H1 (cell line): ENCODE data around the gene LIMS1. TPM values are rescaled to one million over a fixed set of nuclear protein-coding genes. Genes with fewer than 3 reads are reported as not detected.

Source experiments
- CTCF ChIA-PET: fragments of 300-600 bp; sonication (Branson Sonifier 250); formaldehyde crosslinking; loops from one replicate; lab custom pipeline; 2021; ENCODE audit not compliant: partially characterized antibody; lab: Charles Lee
- POLR2A ChIA-PET: fragments of 300-600 bp; sonication (Branson Sonifier 250); formaldehyde crosslinking; loops from one replicate; lab custom pipeline; 2021; ENCODE audit warnings: inconsistent platforms; ENCODE audit not compliant: partially characterized antibody; lab: Charles Lee
- DNase-seq, 2 experiments: peaks; one replicate each; pipeline versions ENCODE4 v3.0.0 to v3.0.0-alpha.2; 2010 to 2022; ENCODE audit warnings: low spot score in 2 of 2, low read depth in 1 of 2, mixed read lengths in 1 of 2
- FAIRE-seq: peaks from 2 replicates; lab custom pipeline; 2011; peaks lifted over from hg19 to GRCh38; lab: Jason Lieb, UNC
- H2AFZ ChIP-seq: 2 replicates; pipeline ENCODE4 v1.8.1; 2012; ENCODE audit warnings: low read length, inconsistent platforms
- H2AK5ac ChIP-seq: 2 replicates; pipeline ENCODE4 v1.6.1; 2013; ENCODE audit warnings: low read depth, low read length
- H2BK120ac ChIP-seq: replicated peaks from 2 replicates; pipeline ENCODE3; 2013; ENCODE audit warnings: low read depth, low read length, inconsistent platforms
- H2BK12ac ChIP-seq: 2 replicates; pipeline ENCODE4 v1.6.1; 2013; ENCODE audit warnings: low read depth, low read length
- H2BK15ac ChIP-seq: 2 replicates; pipeline ENCODE4 v1.6.1; 2013; ENCODE audit warnings: low read length
- H2BK20ac ChIP-seq: 2 replicates; pipeline ENCODE4 v1.6.1; 2013; ENCODE audit warnings: low read length
- H2BK5ac ChIP-seq: 2 replicates; pipeline ENCODE4 v1.6.1; 2013; ENCODE audit warnings: low read depth, low read length
- H3K14ac ChIP-seq: 2 replicates; pipeline ENCODE4 v1.6.1; 2013; ENCODE audit warnings: inconsistent platforms; ENCODE audit not compliant: insufficient read length
- H3K18ac ChIP-seq: 2 replicates; pipeline ENCODE4 v1.6.1; 2013; ENCODE audit warnings: low read length; ENCODE audit errors: extremely low read depth
- H3K23ac ChIP-seq: 2 replicates; pipeline ENCODE4 v1.6.1; 2013; ENCODE audit warnings: inconsistent platforms; ENCODE audit not compliant: insufficient read length
- H3K23me2 ChIP-seq: 2 replicates; pipeline ENCODE4 v1.6.1; 2013; ENCODE audit warnings: low read depth, low read length
- H3K27ac ChIP-seq: 2 replicates; pipeline ENCODE4 v1.6.1; 2011; ENCODE audit warnings: low read depth, low read length, inconsistent platforms
- H3K27me3 ChIP-seq, 4 experiments: replicated peaks in 1 of 4; 1 replicate in 1 of 4; 2 replicates in 3 of 4; pipeline versions ENCODE4 v1.6.1 to v1.8.1; 2011 to 2013; ENCODE audit warnings: low read length in 3 of 4, mild to moderate bottlenecking in 3 of 4, inconsistent platforms in 2 of 4, mixed read lengths in 2 of 4, moderate library complexity in 1 of 4; ENCODE audit not compliant: control insufficient read depth in 3 of 4, insufficient read depth in 3 of 4; ENCODE audit errors: extremely low read depth in 1 of 4
- H3K36me3 ChIP-seq, 4 experiments: 2 replicates each; pipeline versions ENCODE4 v1.6.1 to v1.8.1; 2011 to 2013; ENCODE audit warnings: mild to moderate bottlenecking in 4 of 4, low read length in 3 of 4, moderate library complexity in 2 of 4, control low read depth in 1 of 4, inconsistent platforms in 1 of 4; ENCODE audit not compliant: insufficient read depth in 4 of 4, control insufficient read depth in 2 of 4
- H3K4ac ChIP-seq: replicated peaks from 2 replicates; pipeline ENCODE3; 2013; ENCODE audit warnings: low read length, low read depth, mixed read lengths, inconsistent platforms; ENCODE audit not compliant: insufficient read length
- H3K4me1 ChIP-seq, 4 experiments: replicated peaks in 1 of 4; 1 replicate in 1 of 4; 2 replicates in 3 of 4; pipeline versions ENCODE4 v1.6.1 to v1.8.1; 2011 to 2013; ENCODE audit warnings: low read length in 3 of 4, inconsistent platforms in 2 of 4, mixed read lengths in 1 of 4; ENCODE audit not compliant: insufficient read depth in 4 of 4, control insufficient read depth in 3 of 4
- H3K4me2 ChIP-seq, 2 experiments: 2 replicates each; pipeline versions ENCODE4 v1.6.1 to v1.8.1; 2011 to 2013; ENCODE audit warnings: low read depth in 2 of 2, low read length in 2 of 2, control low read depth in 1 of 2, inconsistent platforms in 1 of 2, mild to moderate bottlenecking in 1 of 2; ENCODE audit not compliant: insufficient read depth in 1 of 2
- H3K4me3 ChIP-seq, 4 experiments: fragments of 200-600, 300-600 bp in 1 of 4; sonication (generic), shearing (Covaris generic), sonication (Bioruptor Twin) in 1 of 4; 2 replicates each; pipeline versions ENCODE4 v1.5.1 to v1.8.1; 2011 to 2016; ENCODE audit warnings: low read length in 4 of 4, low read depth in 3 of 4, control low read depth in 2 of 4, inconsistent platforms in 2 of 4, mild to moderate bottlenecking in 2 of 4, mixed read lengths in 1 of 4, moderate library complexity in 1 of 4; ENCODE audit not compliant: insufficient read depth in 2 of 4; ENCODE audit errors: extremely low read depth in 1 of 4
- H3K56ac ChIP-seq: replicated peaks from 2 replicates; pipeline ENCODE3; 2013; ENCODE audit warnings: low read depth, mild to moderate bottlenecking, mixed read lengths, low read length, inconsistent platforms; ENCODE audit not compliant: insufficient read length
- H3K79me1 ChIP-seq: 2 replicates; pipeline ENCODE4 v1.6.1; 2013; ENCODE audit warnings: low read depth, low read length, control low read depth
- H3K79me2 ChIP-seq, 2 experiments: 2 replicates each; pipeline versions ENCODE4 v1.6.1 to v1.8.1; 2012 to 2013; ENCODE audit warnings: low read length in 2 of 2, mild to moderate bottlenecking in 2 of 2, inconsistent platforms in 1 of 2; ENCODE audit not compliant: insufficient read depth in 2 of 2, control insufficient read depth in 1 of 2
- H3K9ac ChIP-seq, 4 experiments: replicated peaks in 1 of 4; 1 replicate in 1 of 4; 2 replicates in 3 of 4; pipeline versions ENCODE4 v1.6.1 to v1.8.1; 2011 to 2013; ENCODE audit warnings: low read depth in 3 of 4, low read length in 3 of 4, control low read depth in 2 of 4, mild to moderate bottlenecking in 2 of 4, moderate library complexity in 2 of 4, inconsistent platforms in 1 of 4; ENCODE audit errors: extremely low read depth in 1 of 4
- H3K9me3 ChIP-seq, 2 experiments: 2 replicates each; pipeline versions ENCODE4 v1.6.1 to v1.8.1; 2012 to 2013; ENCODE audit warnings: mild to moderate bottlenecking in 2 of 2, moderate library complexity in 2 of 2, control low read depth in 1 of 2, inconsistent platforms in 1 of 2, low read depth in 1 of 2, low read length in 1 of 2, mixed read lengths in 1 of 2; ENCODE audit not compliant: insufficient read depth in 2 of 2
- H4K20me1 ChIP-seq, 2 experiments: replicated peaks in 1 of 2; 2 replicates each; pipeline versions ENCODE3 to v1.8.1; 2011 to 2013; ENCODE audit warnings: inconsistent platforms in 2 of 2, low read length in 2 of 2, mild to moderate bottlenecking in 1 of 2; ENCODE audit not compliant: insufficient read depth in 2 of 2, control insufficient read depth in 1 of 2
- H4K5ac ChIP-seq: 2 replicates; pipeline ENCODE4 v1.6.1; 2013; ENCODE audit warnings: low read length, low read depth, mixed read lengths, inconsistent platforms; ENCODE audit not compliant: insufficient read length
- H4K8ac ChIP-seq: 2 replicates; pipeline ENCODE4 v1.8.0; 2013; ENCODE audit warnings: mild to moderate bottlenecking, moderate library complexity, low read length, inconsistent platforms; ENCODE audit not compliant: insufficient read depth; ENCODE audit errors: extremely low read depth
- H4K91ac ChIP-seq: replicated peaks from 2 replicates; pipeline ENCODE3; 2013; ENCODE audit warnings: low read length, mixed read lengths, inconsistent platforms; ENCODE audit not compliant: insufficient read length
- ATF3 ChIP-seq: IDR thresholded peaks from 2 replicates; pipeline ENCODE4 v1.6.1; 2011; ENCODE audit warnings: low read depth, mild to moderate bottlenecking, low read length; ENCODE audit not compliant: insufficient read depth
- BCL11A ChIP-seq, 2 experiments: IDR thresholded peaks; one replicate each; pipeline ENCODE4 v1.6.1; 2011; ENCODE audit warnings: low read depth in 2 of 2, low read length in 2 of 2, mild to moderate bottlenecking in 2 of 2
- GTF2F1 ChIP-seq: IDR thresholded peaks from 2 replicates; pipeline ENCODE4 v1.6.1; 2012; ENCODE audit warnings: low read depth, low read length, improper control_type of control experiment, borderline replicate concordance
- HDAC2 ChIP-seq, 2 experiments: fragments of 300-600 bp in 1 of 2; sonication (generic) in 1 of 2; IDR thresholded peaks; 2 replicates each; pipeline ENCODE4 v1.6.1; 2011 to 2012; ENCODE audit warnings: low read depth in 2 of 2, low read length in 2 of 2, mild to moderate bottlenecking in 2 of 2, moderate library complexity in 2 of 2, borderline replicate concordance in 1 of 2, inconsistent platforms in 1 of 2
- JUN ChIP-seq: IDR thresholded peaks from 2 replicates; pipeline ENCODE4 v1.6.1; 2011; ENCODE audit warnings: low read depth, mild to moderate bottlenecking, improper control_type of control experiment, low read length
- NANOG ChIP-seq: IDR thresholded peaks from 2 replicates; pipeline ENCODE4 v1.6.1; 2011; ENCODE audit warnings: low read length, low read depth, mild to moderate bottlenecking, inconsistent platforms; ENCODE audit not compliant: insufficient read depth, poor library complexity, severe bottlenecking
- POLR2A ChIP-seq, 2 experiments: IDR thresholded peaks; 1 replicate in 1 of 2; 2 replicates in 1 of 2; pipeline ENCODE4 v1.6.1; 2011; ENCODE audit warnings: low read depth in 2 of 2, low read length in 2 of 2, mild to moderate bottlenecking in 2 of 2; ENCODE audit errors: control extremely low read depth in 1 of 2
- SAP30 ChIP-seq: fragments of 300-600 bp; sonication (generic); IDR thresholded peaks from 2 replicates; pipeline ENCODE4 v1.7.1; 2012; ENCODE audit warnings: low read length, moderate library complexity, mild to moderate bottlenecking, inconsistent platforms; ENCODE audit not compliant: insufficient read depth, insufficient replicate concordance
- SIN3A ChIP-seq, 2 experiments: IDR thresholded peaks in 1 of 2; conservative IDR thresholded peaks in 1 of 2; 2 replicates each; pipeline ENCODE4 v1.6.1; 2011 to 2012; ENCODE audit warnings: low read length in 2 of 2, improper control_type of control experiment in 1 of 2, low read depth in 1 of 2, mild to moderate bottlenecking in 1 of 2
- SP2 ChIP-seq: IDR thresholded peaks from 2 replicates; pipeline ENCODE4 v1.6.1; 2012; ENCODE audit warnings: mild to moderate bottlenecking, low read length, inconsistent platforms
- TAF1 ChIP-seq: IDR thresholded peaks from 2 replicates; pipeline ENCODE4 v1.6.1; 2011; ENCODE audit warnings: mild to moderate bottlenecking, low read depth, low read length
- TBP ChIP-seq: IDR thresholded peaks from 2 replicates; pipeline ENCODE4 v1.6.1; 2011; ENCODE audit warnings: low read depth, low read length, improper control_type of control experiment
- WGBS, 2 experiments: shearing (Covaris generic) in 1 of 2; methylation state at CpG; one replicate each; pipeline versions ENCODE4 v1.1.6 to v1.1.7; 2013 to 2015; ENCODE audit warnings: low lambda C conversion rate in 2 of 2, mixed read lengths in 2 of 2, inconsistent platforms in 1 of 2, low coverage in 1 of 2, missing lambda C conversion rate in 1 of 2; ENCODE audit not compliant: insufficient replicate concordance in 2 of 2, insufficient coverage in 1 of 2, insufficient read length in 1 of 2; ENCODE audit errors: extremely low coverage in 1 of 2, missing lambda C conversion rate in 1 of 2; 5-methylcytosine and 5-hydroxymethylcytosine counted together
- polyA plus RNA-seq, 7 experiments: library from polyadenylated mRNA; depleted of rRNA in 3 of 7; stranded (reverse) in 5 of 7; unstranded in 2 of 7; fragments of >200 nt in 5 of 7; fragments of 200-250 nt in 2 of 7; gene quantifications; 1 replicate in 5 of 7; 2 replicates in 1 of 7; 4 replicates in 1 of 7; pipeline versions ENCODE4 v1.2.1 to v1.2.3, GENCODE V29; 2011 to 2013; ENCODE audit warnings: missing spikeins in 2 of 7, mixed read lengths in 2 of 7
- total RNA-seq: library from RNA; stranded (reverse); fragmentation: NEBNext Ultra II Directional; extraction: Animal tissue kit (Norgen Biotek cat#: 25700); gene quantifications from 2 replicates; pipeline ENCODE4 v1.2.1, GENCODE V29; 2021

Gene LIMS1
- total and polyA plus RNA-seq, 2 of the 8 experiments (the other 6 are each of a cell fraction or from before 2014, with no cell fraction given), result 24.1 to 36.7 TPM

- Histone ChIP-seq H3K79me2 (peaks cover 0 to 32% of the 10 kb centered on the region in 2 experiments; a peak in 2 of 4 replicates), H4K91ac (no peak overlapping the region), H2BK20ac (no peak overlapping the region), H2BK120ac (no peak overlapping the region), H3K27ac (no peak overlapping the region), H3K9ac (no peak overlapping the region), H3K4me2 (no peak overlapping the region), H3K36me3 (no peaks in the 10 kb centered on the region), H4K8ac (no peak overlapping the region), H4K5ac (no peak overlapping the region), H3K4me1 (peaks cover 0 to 6% (median 6%) of the 10 kb centered on the region in 4 experiments; a peak in 5 of 7 replicates), H4K20me1 (no peaks in the 10 kb centered on the region), H3K4me3 (no peak overlapping the region), H3K14ac (no peak overlapping the region), H3K56ac (no peak overlapping the region), H2BK5ac (no peak overlapping the region), H3K79me1 (no peaks in the 10 kb centered on the region; the same call in none of the 2 replicates), H2BK12ac (no peak overlapping the region), H2AFZ (no peak overlapping the region), H3K9me3 (no peaks in the 10 kb centered on the region), H3K27me3 (no peaks in the 10 kb centered on the region), H3K18ac (no peak overlapping the region), H2BK15ac (no peak overlapping the region), H3K4ac (no peak overlapping the region), H3K23ac (no peak overlapping the region), H3K23me2 (no peaks in the 10 kb centered on the region), H2AK5ac (no peak overlapping the region)
- 86% methylated on average over 3 of the region's 3 CpGs; no CpG with 5 or more reads in 1 of the 2 experiments for WGBS, 2 experiments
- no peak for TF ChIP-seq POLR2A (IDR thresholded peaks at IDR 0.05; ENCODE audit: control extremely low read depth in 1 of 2, low read depth in 2 of 2, low read length in 2 of 2)
- no peak for TF ChIP-seq SP2
- TF ChIP-seq SAP30, result no peak
- TF ChIP-seq BCL11A (IDR thresholded peaks at IDR 0.05; ENCODE audit: low read depth in 2 of 2, low read length in 2 of 2), result no peak
- no peak for TF ChIP-seq TBP
- no peak for TF ChIP-seq TAF1
- no peak for TF ChIP-seq NANOG
- no peak for TF ChIP-seq SIN3A (conservative IDR thresholded peaks at IDR 0.05 in 1 of 2, IDR thresholded peaks at IDR 0.05 in 1 of 2; ENCODE audit: low read depth in 1 of 2, low read length in 2 of 2)
- TF ChIP-seq HDAC2 (IDR thresholded peaks at IDR 0.05; ENCODE audit: borderline replicate concordance in 1 of 2, low read depth in 2 of 2, low read length in 2 of 2), result no peak
- no peak for TF ChIP-seq JUN
- TF ChIP-seq GTF2F1, result no peak
- no peak for TF ChIP-seq ATF3
- ChIA-PET POLR2A (no interaction called here), CTCF (interaction anchor here (0.8 to 4.7 kb wide), 5 partner anchors 13 to 65 kb away, joined by 5 to 26 read pairs (median 5); no protein-coding TSS in a partner anchor)
- FAIRE-seq (no peak), DNase-seq (no peak)
These were observed 37.0 kb downstream of the LIMS1 start for GRCh38 chr2:108571286-108571685.
